ENCODE results near the gene CD8B.
A peak's percentile ranks its signal among the peaks of the same experiment; 100 is the strongest.

The CD8B gene

GRCh38 chr2:86790134-86790675 lies 71.5 kb downstream of the CD8B start:
- H3K4me3 ChIP-seq (ENCODE audit: low read length), result peak overlapping the region; percentile 40; the same call in 1 of the 2 replicates
- peaks cover 5% of the 10 kb centered on the region; the same call in 1 of the 2 replicates for H3K9me3 ChIP-seq (ENCODE audit: insufficient read depth, low read depth, low read length)
- peaks cover 87% of the 10 kb centered on the region for H3K27me3 ChIP-seq (ENCODE audit: insufficient read depth, low read length)
- no peaks in the 10 kb centered on the region for H3K4me1 ChIP-seq (ENCODE audit: insufficient read depth, low read length)
- no peak overlapping the region for H3K9ac ChIP-seq (ENCODE audit: low read depth, low read length)
- H3K36me3 ChIP-seq (ENCODE audit: insufficient read depth, low read depth, low read length), result no peaks in the 10 kb centered on the region
- no peak overlapping the region for H3K27ac ChIP-seq (ENCODE audit: low read length)

GRCh38 chr2:86789687-86790133 lies 72.0 kb downstream of the CD8B start:
- no peak overlapping the region for H3K27ac ChIP-seq (ENCODE audit: low read length)
- no peaks in the 10 kb centered on the region for H3K4me1 ChIP-seq (ENCODE audit: insufficient read depth, low read length)
- peaks cover 82% of the 10 kb centered on the region for H3K27me3 ChIP-seq (ENCODE audit: insufficient read depth, low read length)
- peaks cover 5% of the 10 kb centered on the region; the same call in 1 of the 2 replicates for H3K9me3 ChIP-seq (ENCODE audit: insufficient read depth, low read depth, low read length)
- H3K4me3 ChIP-seq (ENCODE audit: low read length), result peak overlapping the region; percentile 40; the same call in 1 of the 2 replicates
- no peak overlapping the region for H3K9ac ChIP-seq (ENCODE audit: low read depth, low read length)
- no peaks in the 10 kb centered on the region for H3K36me3 ChIP-seq (ENCODE audit: insufficient read depth, low read depth, low read length)

- Histone ChIP-seq H3K27ac (ENCODE audit: low read length) (no peak overlapping the region), H3K9ac (ENCODE audit: low read depth, low read length) (no peak overlapping the region), H3K4me3 (ENCODE audit: low read length) (peak overlapping the region; percentile 50; the same call in 1 of the 2 replicates), H3K27me3 (ENCODE audit: insufficient read depth, low read length) (peaks cover 76% of the 10 kb centered on the region), H3K36me3 (ENCODE audit: insufficient read depth, low read depth, low read length) (no peaks in the 10 kb centered on the region), H3K9me3 (ENCODE audit: insufficient read depth, low read depth, low read length) (peaks cover 5% of the 10 kb centered on the region; the same call in 1 of the 2 replicates), H3K4me1 (ENCODE audit: insufficient read depth, low read length) (no peaks in the 10 kb centered on the region)
Observed at GRCh38 chr2:86788881-86789686, 72.6 kb downstream of the CD8B start.

- no peaks in the 10 kb centered on the region for H3K4me1 ChIP-seq (ENCODE audit: insufficient read depth, low read length)
- no peak overlapping the region for H3K4me3 ChIP-seq (ENCODE audit: low read length)
- H3K27me3 ChIP-seq (ENCODE audit: insufficient read depth, low read length), result peaks cover 66% of the 10 kb centered on the region
- H3K9ac ChIP-seq (ENCODE audit: low read depth, low read length), result no peak overlapping the region
- no peak overlapping the region for H3K27ac ChIP-seq (ENCODE audit: low read length)
- H3K36me3 ChIP-seq (ENCODE audit: insufficient read depth, low read depth, low read length), result no peaks in the 10 kb centered on the region
- H3K9me3 ChIP-seq (ENCODE audit: insufficient read depth, low read depth, low read length), result peaks cover 5% of the 10 kb centered on the region; the same call in 1 of the 2 replicates
Observed at GRCh38 chr2:86788165-86788564, 73.5 kb downstream of the CD8B start.

- Histone ChIP-seq H3K9ac (ENCODE audit: low read depth, low read length) (no peak overlapping the region), H3K27ac (ENCODE audit: low read length) (no peak overlapping the region), H3K4me3 (ENCODE audit: low read length) (no peak overlapping the region), H3K36me3 (ENCODE audit: insufficient read depth, low read depth, low read length) (no peaks in the 10 kb centered on the region), H3K4me1 (ENCODE audit: insufficient read depth, low read length) (no peaks in the 10 kb centered on the region), H3K9me3 (ENCODE audit: insufficient read depth, low read depth, low read length) (peaks cover 5% of the 10 kb centered on the region; the same call in 1 of the 2 replicates), H3K27me3 (ENCODE audit: insufficient read depth, low read length) (peaks cover 62% of the 10 kb centered on the region)
Observed at GRCh38 chr2:86787736-86788135, 74.0 kb downstream of the CD8B start.

- Histone ChIP-seq H3K9ac (ENCODE audit: low read depth, low read length) (no peak overlapping the region), H3K36me3 (ENCODE audit: insufficient read depth, low read depth, low read length) (no peaks in the 10 kb centered on the region), H3K4me1 (ENCODE audit: insufficient read depth, low read length) (no peaks in the 10 kb centered on the region), H3K27me3 (ENCODE audit: insufficient read depth, low read length) (peaks cover 47% of the 10 kb centered on the region), H3K27ac (ENCODE audit: low read length) (no peak overlapping the region), H3K9me3 (ENCODE audit: insufficient read depth, low read depth, low read length) (peaks cover 5% of the 10 kb centered on the region; the same call in 1 of the 2 replicates), H3K4me3 (ENCODE audit: low read length) (no peak overlapping the region)
Observed at GRCh38 chr2:86786001-86786536, 75.6 kb downstream of the CD8B start.

- H3K9me3 ChIP-seq (ENCODE audit: insufficient read depth, low read depth, low read length), result peaks cover 5% of the 10 kb centered on the region; the same call in 1 of the 2 replicates
- peaks cover 41% of the 10 kb centered on the region for H3K27me3 ChIP-seq (ENCODE audit: insufficient read depth, low read length)
Observed at GRCh38 chr2:86785456-86785855, 76.2 kb downstream of the CD8B start.

GRCh38 chr2:86783615-86784339 lies 77.9 kb downstream of the CD8B start:
- H3K9ac ChIP-seq (ENCODE audit: low read depth, low read length), result no peak overlapping the region

More at GRCh38 chr2:86785456-86785855, 76.2 kb downstream of the CD8B start:
- Histone ChIP-seq H3K27ac (ENCODE audit: low read length) (no peak overlapping the region), H3K4me1 (ENCODE audit: insufficient read depth, low read length) (no peaks in the 10 kb centered on the region), H3K9ac (ENCODE audit: low read depth, low read length) (no peak overlapping the region), H3K4me3 (ENCODE audit: low read length) (no peak overlapping the region), H3K36me3 (ENCODE audit: insufficient read depth, low read depth, low read length) (no peaks in the 10 kb centered on the region)

GRCh38 chr2:86782748-86783147 lies 78.9 kb downstream of the CD8B start:
- H3K4me3 ChIP-seq (ENCODE audit: low read length), result no peak overlapping the region
- H3K9me3 ChIP-seq (ENCODE audit: insufficient read depth, low read depth, low read length), result no peaks in the 10 kb centered on the region
- H3K9ac ChIP-seq (ENCODE audit: low read depth, low read length), result no peak overlapping the region
- H3K4me1 ChIP-seq (ENCODE audit: insufficient read depth, low read length), result no peaks in the 10 kb centered on the region
- H3K27ac ChIP-seq (ENCODE audit: low read length), result no peak overlapping the region
- H3K27me3 ChIP-seq (ENCODE audit: insufficient read depth, low read length), result peaks cover 14% of the 10 kb centered on the region
- no peaks in the 10 kb centered on the region for H3K36me3 ChIP-seq (ENCODE audit: insufficient read depth, low read depth, low read length)

More at GRCh38 chr2:86783615-86784339, 77.9 kb downstream of the CD8B start:
- no peaks in the 10 kb centered on the region for H3K36me3 ChIP-seq (ENCODE audit: insufficient read depth, low read depth, low read length)
- H3K27ac ChIP-seq (ENCODE audit: low read length), result no peak overlapping the region
- H3K4me3 ChIP-seq (ENCODE audit: low read length), result no peak overlapping the region
- no peaks in the 10 kb centered on the region for H3K9me3 ChIP-seq (ENCODE audit: insufficient read depth, low read depth, low read length)
- peaks cover 24% of the 10 kb centered on the region for H3K27me3 ChIP-seq (ENCODE audit: insufficient read depth, low read length)
- H3K4me1 ChIP-seq (ENCODE audit: insufficient read depth, low read length), result no peaks in the 10 kb centered on the region

- no peaks in the 10 kb centered on the region for H3K9me3 ChIP-seq (ENCODE audit: insufficient read depth, low read depth, low read length)
- H3K36me3 ChIP-seq (ENCODE audit: insufficient read depth, low read depth, low read length), result peaks cover 4% of the 10 kb centered on the region; the same call in 1 of the 2 replicates
- H3K4me3 ChIP-seq (ENCODE audit: low read length), result no peak overlapping the region
- no peak overlapping the region for H3K27ac ChIP-seq (ENCODE audit: low read length)
- peaks cover 5% of the 10 kb centered on the region; the same call in 1 of the 2 replicates for H3K27me3 ChIP-seq (ENCODE audit: insufficient read depth, low read length)
- H3K4me1 ChIP-seq (ENCODE audit: insufficient read depth, low read length), result no peaks in the 10 kb centered on the region
- no peak overlapping the region for H3K9ac ChIP-seq (ENCODE audit: low read depth, low read length)
Observed at GRCh38 chr2:86781363-86781762, 80.3 kb downstream of the CD8B start.

- Histone ChIP-seq H3K4me1 (ENCODE audit: insufficient read depth, low read length) (no peaks in the 10 kb centered on the region), H3K27ac (ENCODE audit: low read length) (no peak overlapping the region), H3K27me3 (ENCODE audit: insufficient read depth, low read length) (no peaks in the 10 kb centered on the region), H3K9me3 (ENCODE audit: insufficient read depth, low read depth, low read length) (no peaks in the 10 kb centered on the region), H3K9ac (ENCODE audit: low read depth, low read length) (no peak overlapping the region), H3K4me3 (ENCODE audit: low read length) (no peak overlapping the region), H3K36me3 (ENCODE audit: insufficient read depth, low read depth, low read length) (peaks cover 14% of the 10 kb centered on the region; the same call in 1 of the 2 replicates)
Observed at GRCh38 chr2:86779971-86780370, 81.7 kb downstream of the CD8B start.
